Stomach (tissue), 9 donors: Measurements from ENCODE around the gene PTPN14. TPM values are rescaled to one million over a fixed set of nuclear protein-coding genes. Genes with fewer than 3 reads are reported as not detected.
A peak's percentile ranks its signal among the peaks of the same experiment; 100 is the strongest.

Experiments used
- DNase-seq, 2 donors: peaks; one replicate each; pipeline versions ENCODE4 v3.0.0 to v3.0.0-alpha.2; 2013 to 2019
- H3K27ac ChIP-seq, 5 donors: fragments of 200-600 bp in 4 of 5; sonication (generic) in 4 of 5; one replicate each; pipeline ENCODE4 v1.5.1; 2013 to 2019; ENCODE audit warnings: mild to moderate bottlenecking in 1 of 5, moderate library complexity in 1 of 5
- H3K27me3 ChIP-seq, 3 donors: fragments of 200-600 bp; sonication (generic); one replicate each; pipeline ENCODE4 v1.5.1; 2017 to 2019; ENCODE audit warnings: mixed run types in 1 of 3
- H3K36me3 ChIP-seq, 4 donors: fragments of 200-600 bp; sonication (generic); 1 replicate in 3 of 4; 2 replicates in 1 of 4; pipeline ENCODE4 v1.5.1; 2016 to 2019
- H3K4me1 ChIP-seq, 4 donors: fragments of 200-600 bp; sonication (generic); one replicate each; pipeline ENCODE4 v1.5.1; 2016 to 2019
- H3K4me3 ChIP-seq, 4 donors: fragments of 200-600 bp; sonication (generic) in 3 of 4; one replicate each; pipeline ENCODE4 v1.5.1; 2016 to 2019; ENCODE audit warnings: mild to moderate bottlenecking in 1 of 4
- H3K9me3 ChIP-seq, 4 donors: fragments of 200-600 bp; sonication (generic); one replicate each; pipeline ENCODE4 v1.5.1; 2016 to 2019
- CTCF ChIP-seq, 7 experiments: fragments of 450-650 bp in 4 of 7; fragments of 200-600 bp in 3 of 7; sonication (generic) in 3 of 7; IDR thresholded peaks; one replicate each; pipeline ENCODE4 v1.5.1; 2016 to 2019; ENCODE audit warnings: antibody characterized with exemption in 7 of 7, control low read depth in 2 of 7, mild to moderate bottlenecking in 1 of 7
- EP300 ChIP-seq: sonication (generic); formaldehyde crosslinking; IDR thresholded peaks from one replicate; pipeline ENCODE4 v1.6.1; 2017; ENCODE audit warnings: antibody characterized with exemption
- POLR2A ChIP-seq, 4 donors: fragments of 450-650 bp; IDR thresholded peaks; one replicate each; pipeline ENCODE4 v1.6.1; 2016; ENCODE audit warnings: antibody characterized with exemption in 4 of 4, control low read depth in 2 of 4, mild to moderate bottlenecking in 1 of 4, moderate library complexity in 1 of 4
- POLR2AphosphoS5 ChIP-seq, 3 donors: sonication (generic); formaldehyde crosslinking; IDR thresholded peaks; one replicate each; pipeline ENCODE4 v1.6.1; 2016; ENCODE audit warnings: antibody characterized with exemption in 3 of 3
- WGBS, 5 donors: extraction: QIAGEN DNeasy Blood & Tissue Kit in 3 of 5; methylation state at CpG; one replicate each; pipeline versions ENCODE4 v1.1.5 to v1.1.7; 2013 to 2018; 5-methylcytosine and 5-hydroxymethylcytosine counted together
- intact Hi-C: fragments of 100-400 bp; cut with DNase I; formaldehyde crosslinking; loops from one replicate; pipeline ENCODE4 v1.15.1; 2023; ENCODE audit warnings: low total_unique reads
- polyA plus RNA-seq, 3 donors: library from polyadenylated mRNA; stranded (reverse); fragments of 200-250 nt; gene quantifications; one replicate each; pipeline ENCODE4 v1.2.3, GENCODE V29; 2013
- total RNA-seq, 5 donors: library from RNA; depleted of rRNA; stranded (reverse); fragments of >200 nt; gene quantifications; one replicate each; pipeline versions ENCODE4 v1.1.0 to v1.2.3, GENCODE V29; 2014 to 2016
- donor health status: healthy with polysubstance abuse.
- donor health status: Bipolar disorder and iron deficiency.
- donor health status: healthy.

The PTPN14 gene
- total and polyA plus RNA-seq, 8 donors, result 1.7 to 44.6 (median 9.8) TPM

- no peak for TF ChIP-seq POLR2A (IDR thresholded peaks at IDR 0.05)
- no peak for TF ChIP-seq EP300
- no peak for TF ChIP-seq POLR2AphosphoS5 (IDR thresholded peaks at IDR 0.05)
- TF ChIP-seq CTCF (IDR thresholded peaks at IDR 0.05), result no peak
- Histone ChIP-seq H3K4me1 (peaks cover 11 to 70% (median 45%) of the 10 kb centered on the region in 4 donors), H3K36me3 (no peaks in the 10 kb centered on the region), H3K4me3 (no peak overlapping the region), H3K27me3 (no peaks in the 10 kb centered on the region), H3K9me3 (no peaks in the 10 kb centered on the region), H3K27ac (peak overlapping the region in 1 of 5 donors; percentile 39)
- no peak for DNase-seq
- intact Hi-C loops, result no loop called here
- 84 to 94% (median 93%) methylated on average over 2 of the region's 2 CpGs for WGBS, 5 donors
These were observed 77.5 kb downstream of the PTPN14 start for GRCh38 chr1:214473862-214474261.

- intact Hi-C loops, result no loop called here
- no peaks in the 10 kb centered on the region for H3K9me3 ChIP-seq
- peak overlapping the region in 1 of 5 donors; percentile 39 for H3K27ac ChIP-seq
- H3K4me1 ChIP-seq, result peaks cover 11 to 75% (median 45%) of the 10 kb centered on the region in 4 donors
- no peaks in the 10 kb centered on the region for H3K36me3 ChIP-seq
- H3K4me3 ChIP-seq, result no peak overlapping the region
- peak in 1 of 2 donors; percentile 26 for DNase-seq
- no peaks in the 10 kb centered on the region for H3K27me3 ChIP-seq
- TF ChIP-seq POLR2AphosphoS5 (IDR thresholded peaks at IDR 0.05) (no peak), EP300 (no peak), CTCF (IDR thresholded peaks at IDR 0.05) (no peak)
- WGBS, 5 donors, result 32 to 75% (median 52%) methylated on average over 1 of the region's 1 CpG
These were observed 78.0 kb downstream of the PTPN14 start for GRCh38 chr1:214473387-214473786.

- Histone ChIP-seq H3K27ac (peak overlapping the region in 3 of 5 donors; percentile 10 to 39 (median 37)), H3K4me3 (no peak overlapping the region), H3K4me1 (peaks cover 11 to 77% (median 45%) of the 10 kb centered on the region in 4 donors), H3K9me3 (no peaks in the 10 kb centered on the region), H3K36me3 (no peaks in the 10 kb centered on the region), H3K27me3 (no peaks in the 10 kb centered on the region)
- TF ChIP-seq POLR2AphosphoS5 (IDR thresholded peaks at IDR 0.05) (no peak), CTCF (IDR thresholded peaks at IDR 0.05) (no peak), POLR2A (IDR thresholded peaks at IDR 0.05) (no peak), EP300 (no peak)
- no peak for DNase-seq
- intact Hi-C loops, result no loop called here
These were observed 79.0 kb downstream of the PTPN14 start for GRCh38 chr1:214472364-214472763.

GRCh38 chr1:214471458-214471857 is 79.9 kb downstream of the PTPN14 start:
- Histone ChIP-seq H3K36me3 (no peaks in the 10 kb centered on the region), H3K4me3 (no peak overlapping the region), H3K27ac (peak overlapping the region in 2 of 5 donors; percentile 7 to 37), H3K9me3 (no peaks in the 10 kb centered on the region), H3K4me1 (peaks cover 15 to 77% (median 42%) of the 10 kb centered on the region in 4 donors), H3K27me3 (no peaks in the 10 kb centered on the region)
- no peak for DNase-seq
- intact Hi-C loops, result no loop called here
- 66 to 79% (median 73%) methylated on average over 2 of the region's 2 CpGs for WGBS, 5 donors
- TF ChIP-seq EP300, result no peak
- TF ChIP-seq POLR2AphosphoS5 (IDR thresholded peaks at IDR 0.05), result no peak
- no peak for TF ChIP-seq CTCF (IDR thresholded peaks at IDR 0.05)
- TF ChIP-seq POLR2A (IDR thresholded peaks at IDR 0.05), result no peak
